ENCODE data around the gene PTCH1. TPM values are rescaled to one million over a fixed set of nuclear protein-coding genes. Genes with fewer than 3 reads are reported as not detected.

The PTCH1 gene
- total and polyA plus RNA-seq, 2 experiments from 2014 or later: 21.4 to 34.1 TPM

DNA sequence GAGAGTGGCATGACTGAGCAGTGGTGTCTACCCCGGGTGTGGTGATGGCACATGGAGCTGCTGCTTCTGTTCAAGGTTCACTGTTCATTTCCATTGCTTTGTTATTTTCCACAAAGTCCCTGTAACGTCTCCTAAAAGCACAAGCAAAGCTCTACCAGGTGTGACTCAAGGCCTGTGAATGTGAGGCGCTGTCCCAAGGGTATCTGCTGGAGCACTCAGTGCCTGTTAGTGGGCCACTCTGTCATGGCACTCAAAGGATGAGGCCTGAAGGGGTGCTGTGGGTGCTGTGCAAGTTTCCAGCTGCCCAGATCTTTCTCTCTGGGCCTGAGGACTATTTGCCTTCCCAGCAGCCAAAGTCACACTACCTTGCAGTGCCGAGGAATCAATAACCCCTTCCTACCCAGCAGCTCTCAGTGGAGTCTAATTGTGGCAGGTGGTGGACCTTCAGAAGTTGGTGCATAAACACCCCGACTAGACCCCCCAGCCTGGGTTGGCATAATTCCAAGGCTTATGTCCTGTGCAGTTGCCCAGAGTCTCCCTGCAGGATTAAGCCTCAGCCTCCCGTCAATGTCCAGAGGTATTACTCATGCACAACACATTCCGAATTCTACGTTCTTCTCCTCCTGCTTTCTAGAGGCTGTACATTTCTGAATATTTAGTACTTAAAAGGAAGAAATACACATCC, 17.4 kb upstream of the PTCH1 start (continued):
- TF ChIP-seq, protein P1, sequence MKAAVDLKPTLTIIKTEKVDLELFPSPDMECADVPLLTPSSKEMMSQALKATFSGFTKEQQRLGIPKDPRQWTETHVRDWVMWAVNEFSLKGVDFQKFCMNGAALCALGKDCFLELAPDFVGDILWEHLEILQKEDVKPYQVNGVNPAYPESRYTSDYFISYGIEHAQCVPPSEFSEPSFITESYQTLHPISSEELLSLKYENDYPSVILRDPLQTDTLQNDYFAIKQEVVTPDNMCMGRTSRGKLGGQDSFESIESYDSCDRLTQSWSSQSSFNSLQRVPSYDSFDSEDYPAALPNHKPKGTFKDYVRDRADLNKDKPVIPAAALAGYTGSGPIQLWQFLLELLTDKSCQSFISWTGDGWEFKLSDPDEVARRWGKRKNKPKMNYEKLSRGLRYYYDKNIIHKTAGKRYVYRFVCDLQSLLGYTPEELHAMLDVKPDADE (IDR thresholded peaks at IDR 0.05): no peak
- TF ChIP-seq EZH2phosphoT487 (IDR thresholded peaks at IDR 0.05; ENCODE audit: unreplicated experiment): no peak
- no peak for TF ChIP-seq NANOG (IDR thresholded peaks at IDR 0.05; ENCODE audit: borderline replicate concordance)
- TF ChIP-seq, protein P2, sequence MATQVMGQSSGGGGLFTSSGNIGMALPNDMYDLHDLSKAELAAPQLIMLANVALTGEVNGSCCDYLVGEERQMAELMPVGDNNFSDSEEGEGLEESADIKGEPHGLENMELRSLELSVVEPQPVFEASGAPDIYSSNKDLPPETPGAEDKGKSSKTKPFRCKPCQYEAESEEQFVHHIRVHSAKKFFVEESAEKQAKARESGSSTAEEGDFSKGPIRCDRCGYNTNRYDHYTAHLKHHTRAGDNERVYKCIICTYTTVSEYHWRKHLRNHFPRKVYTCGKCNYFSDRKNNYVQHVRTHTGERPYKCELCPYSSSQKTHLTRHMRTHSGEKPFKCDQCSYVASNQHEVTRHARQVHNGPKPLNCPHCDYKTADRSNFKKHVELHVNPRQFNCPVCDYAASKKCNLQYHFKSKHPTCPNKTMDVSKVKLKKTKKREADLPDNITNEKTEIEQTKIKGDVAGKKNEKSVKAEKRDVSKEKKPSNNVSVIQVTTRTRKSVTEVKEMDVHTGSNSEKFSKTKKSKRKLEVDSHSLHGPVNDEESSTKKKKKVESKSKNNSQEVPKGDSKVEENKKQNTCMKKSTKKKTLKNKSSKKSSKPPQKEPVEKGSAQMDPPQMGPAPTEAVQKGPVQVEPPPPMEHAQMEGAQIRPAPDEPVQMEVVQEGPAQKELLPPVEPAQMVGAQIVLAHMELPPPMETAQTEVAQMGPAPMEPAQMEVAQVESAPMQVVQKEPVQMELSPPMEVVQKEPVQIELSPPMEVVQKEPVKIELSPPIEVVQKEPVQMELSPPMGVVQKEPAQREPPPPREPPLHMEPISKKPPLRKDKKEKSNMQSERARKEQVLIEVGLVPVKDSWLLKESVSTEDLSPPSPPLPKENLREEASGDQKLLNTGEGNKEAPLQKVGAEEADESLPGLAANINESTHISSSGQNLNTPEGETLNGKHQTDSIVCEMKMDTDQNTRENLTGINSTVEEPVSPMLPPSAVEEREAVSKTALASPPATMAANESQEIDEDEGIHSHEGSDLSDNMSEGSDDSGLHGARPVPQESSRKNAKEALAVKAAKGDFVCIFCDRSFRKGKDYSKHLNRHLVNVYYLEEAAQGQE (IDR thresholded peaks at IDR 0.05; ENCODE audit: unreplicated experiment): no peak
- TF ChIP-seq CREB1 (CRISPR knock-in tag; IDR thresholded peaks at IDR 0.05; ENCODE audit: low read depth): no peak
- TF ChIP-seq ZNF114 (CRISPR knock-in tag; IDR thresholded peaks at IDR 0.05): no peak
- TF ChIP-seq JUNB (IDR thresholded peaks at IDR 0.05; ENCODE audit: unreplicated experiment): no peak
- TF ChIP-seq EZH2 (IDR thresholded peaks at IDR 0.05; ENCODE audit: low read depth, unreplicated experiment): no peak

DNA sequence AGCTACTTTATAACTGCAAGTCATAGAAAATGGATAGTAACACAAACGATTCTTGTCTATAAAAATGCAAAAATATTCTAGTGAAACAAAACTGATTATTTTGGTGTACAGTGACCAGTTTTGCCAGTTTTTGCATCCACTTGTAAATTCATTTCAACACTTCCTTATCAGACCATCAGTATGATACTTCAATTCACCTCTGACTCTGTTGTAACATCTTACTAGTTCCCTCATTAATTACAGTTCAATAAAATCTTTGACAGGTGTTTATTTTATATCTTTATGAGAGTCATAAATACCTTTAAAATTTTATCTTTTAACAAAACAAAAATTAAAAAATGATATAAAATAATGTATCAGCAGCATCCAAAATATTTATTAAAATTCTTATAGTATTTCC, 13.1 kb upstream of the PTCH1 start:
- Histone ChIP-seq H3K4me3 (no peak overlapping the region), H3K27ac (ENCODE audit: low read depth) (no peak overlapping the region), H3K79me2 (replicated peaks; ENCODE audit: insufficient read depth) (no peaks in the 10 kb centered on the region), H3F3A (replicated peaks; ENCODE audit: low read depth) (no peaks in the 10 kb centered on the region), H3K4me2 (no peak overlapping the region), H3K4me1 (ENCODE audit: insufficient read depth) (peaks cover 14% of the 10 kb centered on the region), H3K36me3 (ENCODE audit: insufficient read depth) (no peaks in the 10 kb centered on the region), H3K9me2 (ENCODE audit: insufficient read depth) (no peaks in the 10 kb centered on the region; the same call in 1 of the 2 replicates), H3K27me3 (ENCODE audit: insufficient read depth) (no peaks in the 10 kb centered on the region), H2AFZ (no peak overlapping the region), H4K20me1 (replicated peaks; ENCODE audit: insufficient read depth) (no peaks in the 10 kb centered on the region)
- DNase-seq (ENCODE audit: low spot score): no peak
- H3K27me3 Mint-ChIP-seq (ENCODE audit: insufficient read depth, low read depth, poor library complexity): peaks cover 1% of the 10 kb centered on the region
- ATAC-seq: no peak
- H3K4me1 Mint-ChIP-seq: peaks cover 15% of the 10 kb centered on the region
- H3K9me3 Mint-ChIP-seq: no peaks in the 10 kb centered on the region
- H3K36me3 Mint-ChIP-seq (ENCODE audit: low read depth): no peaks in the 10 kb centered on the region
- no peak overlapping the region for H3K27ac Mint-ChIP-seq
- H3K4me3 Mint-ChIP-seq: no peak overlapping the region
- TF ChIP-seq EZH2 (IDR thresholded peaks at IDR 0.05; ENCODE audit: low read depth, unreplicated experiment) (no peak), NANOG (IDR thresholded peaks at IDR 0.05; ENCODE audit: borderline replicate concordance) (no peak), STAT1 (IDR thresholded peaks at IDR 0.05; ENCODE audit: unreplicated experiment) (no peak), ZNF114 (CRISPR knock-in tag; IDR thresholded peaks at IDR 0.05) (no peak), ZNF331 (CRISPR knock-in tag; IDR thresholded peaks at IDR 0.05; ENCODE audit: low read depth) (no peak)
- TF ChIP-seq, protein P3, sequence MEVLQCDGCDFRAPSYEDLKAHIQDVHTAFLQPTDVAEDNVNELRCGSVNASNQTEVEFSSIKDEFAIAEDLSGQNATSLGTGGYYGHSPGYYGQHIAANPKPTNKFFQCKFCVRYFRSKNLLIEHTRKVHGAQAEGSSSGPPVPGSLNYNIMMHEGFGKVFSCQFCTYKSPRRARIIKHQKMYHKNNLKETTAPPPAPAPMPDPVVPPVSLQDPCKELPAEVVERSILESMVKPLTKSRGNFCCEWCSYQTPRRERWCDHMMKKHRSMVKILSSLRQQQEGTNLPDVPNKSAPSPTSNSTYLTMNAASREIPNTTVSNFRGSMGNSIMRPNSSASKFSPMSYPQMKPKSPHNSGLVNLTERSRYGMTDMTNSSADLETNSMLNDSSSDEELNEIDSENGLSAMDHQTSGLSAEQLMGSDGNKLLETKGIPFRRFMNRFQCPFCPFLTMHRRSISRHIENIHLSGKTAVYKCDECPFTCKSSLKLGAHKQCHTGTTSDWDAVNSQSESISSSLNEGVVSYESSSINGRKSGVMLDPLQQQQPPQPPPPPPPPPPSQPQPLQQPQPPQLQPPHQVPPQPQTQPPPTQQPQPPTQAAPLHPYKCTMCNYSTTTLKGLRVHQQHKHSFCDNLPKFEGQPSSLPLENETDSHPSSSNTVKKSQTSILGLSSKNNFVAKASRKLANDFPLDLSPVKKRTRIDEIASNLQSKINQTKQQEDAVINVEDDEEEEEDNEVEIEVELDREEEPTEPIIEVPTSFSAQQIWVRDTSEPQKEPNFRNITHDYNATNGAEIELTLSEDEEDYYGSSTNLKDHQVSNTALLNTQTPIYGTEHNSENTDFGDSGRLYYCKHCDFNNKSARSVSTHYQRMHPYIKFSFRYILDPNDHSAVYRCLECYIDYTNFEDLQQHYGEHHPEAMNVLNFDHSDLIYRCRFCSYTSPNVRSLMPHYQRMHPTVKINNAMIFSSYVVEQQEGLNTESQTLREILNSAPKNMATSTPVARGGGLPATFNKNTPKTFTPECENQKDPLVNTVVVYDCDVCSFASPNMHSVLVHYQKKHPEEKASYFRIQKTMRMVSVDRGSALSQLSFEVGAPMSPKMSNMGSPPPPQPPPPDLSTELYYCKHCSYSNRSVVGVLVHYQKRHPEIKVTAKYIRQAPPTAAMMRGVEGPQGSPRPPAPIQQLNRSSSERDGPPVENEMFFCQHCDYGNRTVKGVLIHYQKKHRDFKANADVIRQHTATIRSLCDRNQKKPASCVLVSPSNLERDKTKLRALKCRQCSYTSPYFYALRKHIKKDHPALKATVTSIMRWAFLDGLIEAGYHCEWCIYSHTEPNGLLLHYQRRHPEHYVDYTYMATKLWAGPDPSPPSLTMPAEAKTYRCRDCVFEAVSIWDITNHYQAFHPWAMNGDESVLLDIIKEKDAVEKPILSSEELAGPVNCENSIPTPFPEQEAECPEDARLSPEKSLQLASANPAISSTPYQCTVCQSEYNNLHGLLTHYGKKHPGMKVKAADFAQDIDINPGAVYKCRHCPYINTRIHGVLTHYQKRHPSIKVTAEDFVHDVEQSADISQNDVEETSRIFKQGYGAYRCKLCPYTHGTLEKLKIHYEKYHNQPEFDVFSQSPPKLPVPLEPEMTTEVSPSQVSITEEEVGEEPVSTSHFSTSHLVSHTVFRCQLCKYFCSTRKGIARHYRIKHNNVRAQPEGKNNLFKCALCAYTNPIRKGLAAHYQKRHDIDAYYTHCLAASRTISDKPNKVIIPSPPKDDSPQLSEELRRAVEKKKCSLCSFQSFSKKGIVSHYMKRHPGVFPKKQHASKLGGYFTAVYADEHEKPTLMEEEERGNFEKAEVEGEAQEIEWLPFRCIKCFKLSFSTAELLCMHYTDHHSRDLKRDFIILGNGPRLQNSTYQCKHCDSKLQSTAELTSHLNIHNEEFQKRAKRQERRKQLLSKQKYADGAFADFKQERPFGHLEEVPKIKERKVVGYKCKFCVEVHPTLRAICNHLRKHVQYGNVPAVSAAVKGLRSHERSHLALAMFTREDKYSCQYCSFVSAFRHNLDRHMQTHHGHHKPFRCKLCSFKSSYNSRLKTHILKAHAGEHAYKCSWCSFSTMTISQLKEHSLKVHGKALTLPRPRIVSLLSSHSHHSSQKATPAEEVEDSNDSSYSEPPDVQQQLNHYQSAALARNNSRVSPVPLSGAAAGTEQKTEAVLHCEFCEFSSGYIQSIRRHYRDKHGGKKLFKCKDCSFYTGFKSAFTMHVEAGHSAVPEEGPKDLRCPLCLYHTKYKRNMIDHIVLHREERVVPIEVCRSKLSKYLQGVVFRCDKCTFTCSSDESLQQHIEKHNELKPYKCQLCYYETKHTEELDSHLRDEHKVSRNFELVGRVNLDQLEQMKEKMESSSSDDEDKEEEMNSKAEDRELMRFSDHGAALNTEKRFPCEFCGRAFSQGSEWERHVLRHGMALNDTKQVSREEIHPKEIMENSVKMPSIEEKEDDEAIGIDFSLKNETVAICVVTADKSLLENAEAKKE (CRISPR knock-in tag; IDR thresholded peaks at IDR 0.05): no peak

All from GM23338 (cell line).